GM12892 (cell line): ENCODE data around the gene CRKL.

Experiments used
- POLR2A ChIP-seq: IDR thresholded peaks from 2 replicates; pipeline ENCODE4 v1.6.1; 2011; ENCODE audit warnings: low read depth, low read length, control low read depth
- TAF1 ChIP-seq: IDR thresholded peaks from 2 replicates; pipeline ENCODE4 v1.6.1; 2011; ENCODE audit warnings: low read depth, mild to moderate bottlenecking, control low read depth, low read length, borderline replicate concordance

DNA sequence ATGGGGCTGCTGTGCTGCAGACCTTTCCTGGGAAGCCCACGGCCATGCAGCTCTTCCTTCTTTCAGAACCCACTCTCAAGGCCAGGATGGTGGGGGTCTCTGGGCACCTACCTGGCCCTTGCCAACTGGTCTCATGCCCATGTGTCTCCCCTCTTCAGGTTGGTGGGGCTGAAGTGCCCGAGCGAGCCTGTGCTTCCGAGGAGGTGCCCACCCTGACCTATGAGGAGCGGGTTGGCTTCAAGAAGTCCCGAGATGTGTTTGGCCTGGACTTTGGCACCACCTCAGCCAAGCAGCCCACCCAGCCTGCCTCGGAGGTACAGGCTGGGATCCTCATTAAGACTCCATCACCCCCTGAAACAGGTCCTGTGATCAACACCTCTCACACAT lies 74.8 kb downstream of the CRKL start:
- TF ChIP-seq POLR2A, result no peak
- TF ChIP-seq TAF1, result no peak
